Peyer's patch (tissue), 4 donors: ENCODE measurements around the gene CSF3R.

Experiments
- CTCF ChIP-seq, 6 experiments: fragments of 450-650 bp in 4 of 6; fragments of 200-600 bp in 2 of 6; sonication (generic) in 1 of 6; IDR thresholded peaks; one replicate each; pipeline ENCODE4 v1.5.1; 2017 to 2019; ENCODE audit warnings: antibody characterized with exemption in 6 of 6, mild to moderate bottlenecking in 3 of 6, moderate library complexity in 1 of 6
- POLR2A ChIP-seq, 2 donors: fragments of 450-650 bp; IDR thresholded peaks; one replicate each; pipeline ENCODE4 v1.5.1; 2017; ENCODE audit warnings: antibody characterized with exemption in 2 of 2, mild to moderate bottlenecking in 2 of 2, moderate library complexity in 2 of 2

- TF ChIP-seq CTCF (IDR thresholded peaks at IDR 0.05) (no peak), POLR2A (IDR thresholded peaks at IDR 0.05) (no peak)
These were observed 17.9 kb downstream of the CSF3R start for GRCh38 chr1:36464605-36465393.
